DMS153 treated with DMSO at 0.1 percent for 48 hours (cell line): Measurements from ENCODE around the gene TSR3.
A peak's percentile ranks its signal among the peaks of the same experiment; 100 is the strongest.

ENCODE experiments used
- DNase-seq: peaks from one replicate; lab custom pipeline; 2025; ENCODE audit not compliant: unreplicated experiment; lab: John Stamatoyannopoulos, UW

Gene TSR3

GRCh38 chr16:1378087-1378803 lies 26.6 kb upstream of the TSR3 start:
- DNase-seq = no peak

- no peak for DNase-seq
These were observed 25.8 kb upstream of the TSR3 start for GRCh38 chr16:1377406-1378010.

GRCh38 chr16:1375741-1376410 lies 24.2 kb upstream of the TSR3 start:
- no peak for DNase-seq

GRCh38 chr16:1375298-1375640 lies 23.6 kb upstream of the TSR3 start:
- DNase-seq = no peak

- DNase-seq = no peak
These were observed 23.0 kb upstream of the TSR3 start for GRCh38 chr16:1374418-1375297.

- DNase-seq = no peak
These were observed 20.7 kb upstream of the TSR3 start for GRCh38 chr16:1372292-1372950.

- DNase-seq = no peak
These were observed 19.6 kb upstream of the TSR3 start for GRCh38 chr16:1371054-1371978.

- DNase-seq = peak; percentile 12
These were observed 16.0 kb upstream of the TSR3 start for GRCh38 chr16:1367486-1368174.

- peak; percentile 22 for DNase-seq
These were observed 15.1 kb upstream of the TSR3 start for GRCh38 chr16:1366712-1367299.

- no peak for DNase-seq
These were observed 14.5 kb upstream of the TSR3 start for GRCh38 chr16:1366060-1366711.

GRCh38 chr16:1364510-1364909 lies 12.8 kb upstream of the TSR3 start:
- DNase-seq = no peak

GRCh38 chr16:1363501-1364041 lies 11.9 kb upstream of the TSR3 start:
- DNase-seq = peak; percentile 17

GRCh38 chr16:1362807-1363206 lies 11.1 kb upstream of the TSR3 start:
- DNase-seq = no peak

GRCh38 chr16:1361685-1362360 lies 10.1 kb upstream of the TSR3 start:
- no peak for DNase-seq

GRCh38 chr16:1357906-1358566 lies 6.4 kb upstream of the TSR3 start:
- DNase-seq = no peak

GRCh38 chr16:1356061-1356900 lies 4.6 kb upstream of the TSR3 start:
- no peak for DNase-seq
